HG03571 (cell line): ENCODE measurements around the gene MAPK8.

ENCODE experiments used
- ATAC-seq: cut with Tn5 transposase; IDR thresholded peaks from one replicate; pipeline ENCODE4 v1.9.1; 2021; ENCODE audit not compliant: unreplicated experiment

The MAPK8 gene

DNA sequence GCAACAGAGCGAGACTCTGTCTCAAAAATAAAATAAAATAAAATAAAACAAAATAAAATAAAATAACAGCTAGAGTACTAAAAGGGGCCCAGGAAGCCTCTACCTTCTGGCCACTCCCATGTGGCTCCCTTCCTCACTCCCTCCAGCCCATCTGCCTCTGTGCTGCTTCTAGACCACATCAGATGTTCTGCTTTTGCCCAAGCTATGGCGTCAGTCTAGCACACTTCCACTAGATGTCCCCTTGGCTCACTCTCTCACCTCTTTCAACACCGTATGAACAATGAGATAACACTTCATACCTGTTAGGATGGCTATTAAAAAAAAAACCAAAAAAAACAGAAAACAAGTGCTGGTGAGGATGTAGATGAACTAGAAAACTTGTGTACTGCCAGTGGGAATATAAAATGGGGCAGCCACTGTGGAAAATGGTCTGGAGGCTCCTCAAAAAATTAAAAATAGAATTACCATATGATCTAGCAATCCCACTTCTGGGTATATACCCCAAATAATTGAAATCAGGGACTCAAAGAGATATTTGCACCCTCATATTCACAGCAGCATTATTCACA is 166.1 kb downstream of the MAPK8 start:
- ATAC-seq = no peak

GRCh38 chr10:48473704-48474103 is 167.2 kb downstream of the MAPK8 start:
- ATAC-seq = no peak

DNA sequence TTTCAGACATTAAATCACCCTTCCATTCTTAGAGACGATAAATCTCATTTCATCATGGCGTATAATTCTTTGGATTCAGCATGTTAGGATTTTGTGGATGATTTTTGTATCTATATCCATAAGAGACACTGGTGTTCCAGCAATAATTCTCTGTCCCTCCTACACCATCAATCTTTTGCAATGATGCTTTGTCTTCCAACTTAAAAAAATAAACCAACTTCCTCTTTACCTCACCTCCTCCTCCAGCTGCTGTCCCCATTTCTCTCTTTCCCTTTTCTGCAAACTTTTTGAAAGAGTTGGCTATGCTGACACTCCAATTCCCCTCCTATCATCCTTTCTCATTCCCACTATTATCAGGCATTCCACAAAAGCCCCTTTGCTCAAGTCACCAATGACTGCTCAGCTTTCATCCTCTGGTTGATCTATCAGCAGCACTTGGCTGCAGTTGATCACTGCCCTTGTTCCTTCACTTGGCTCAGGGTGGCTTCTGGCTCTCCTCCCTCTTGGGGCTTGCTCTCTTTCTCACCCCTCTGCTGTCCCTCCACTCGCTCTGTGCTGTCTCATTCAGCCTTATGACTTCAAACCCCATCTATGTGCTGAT is 168.4 kb downstream of the MAPK8 start:
- ATAC-seq = no peak

DNA sequence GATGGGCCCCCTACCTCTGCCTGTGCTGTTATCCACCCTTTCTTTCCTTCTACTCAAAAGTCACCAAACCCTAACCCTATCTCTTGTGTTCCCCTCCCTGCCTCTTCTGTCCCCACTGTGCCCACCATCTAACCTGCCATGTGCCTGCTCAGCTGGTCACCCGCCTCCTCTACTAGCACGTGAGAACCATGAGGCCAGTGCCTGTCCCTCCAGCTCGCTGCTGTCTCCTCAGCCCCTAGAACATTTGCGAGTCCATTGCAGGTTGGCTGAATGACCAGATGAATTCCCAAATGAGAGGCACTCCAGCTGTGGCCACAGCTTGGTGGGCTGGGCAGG is 169.4 kb downstream of the MAPK8 start:
- no peak for ATAC-seq

- ATAC-seq = no peak
Observed at GRCh38 chr10:48476279-48476982, 170.0 kb downstream of the MAPK8 start.

- ATAC-seq = no peak
Observed at GRCh38 chr10:48477141-48477540, 170.7 kb downstream of the MAPK8 start.

DNA sequence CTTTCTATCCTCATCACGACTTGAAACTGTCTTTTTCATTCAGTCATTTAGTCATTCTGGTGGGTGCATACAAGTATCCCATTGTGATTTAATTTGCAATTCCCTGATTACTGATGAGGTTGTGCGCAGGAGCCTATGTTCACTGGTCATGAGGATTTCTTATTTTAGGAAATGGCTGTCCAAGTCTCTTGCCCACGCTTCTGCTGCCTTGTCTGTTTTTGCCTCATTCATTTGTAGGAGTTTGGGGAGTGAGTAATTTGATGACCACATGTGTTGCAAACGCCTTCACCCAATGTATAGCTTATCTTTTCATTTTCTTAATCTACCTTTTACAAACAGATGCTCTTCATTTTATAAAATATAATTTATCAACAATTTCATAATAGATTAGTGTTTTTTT is 171.1 kb downstream of the MAPK8 start:
- ATAC-seq = no peak

DNA sequence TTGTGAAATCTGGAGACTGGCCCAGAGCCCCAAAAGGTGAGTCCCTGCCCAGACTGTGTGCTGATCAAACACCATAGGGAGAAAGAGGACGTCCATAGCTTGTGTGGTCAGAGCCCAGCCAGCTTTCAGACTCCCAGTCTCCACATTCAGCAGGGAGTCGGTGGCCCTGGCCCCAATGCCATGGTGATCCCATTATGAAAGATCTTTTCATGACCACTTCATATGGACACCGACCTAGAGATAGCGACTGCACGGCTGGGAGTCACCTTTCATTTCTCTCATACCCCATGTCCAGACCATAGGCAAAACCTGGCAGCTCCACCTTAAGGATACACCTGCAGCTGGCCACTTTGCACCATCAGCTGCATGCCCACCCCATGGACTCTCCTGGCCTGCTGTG is 172.0 kb downstream of the MAPK8 start:
- ATAC-seq = no peak

DNA sequence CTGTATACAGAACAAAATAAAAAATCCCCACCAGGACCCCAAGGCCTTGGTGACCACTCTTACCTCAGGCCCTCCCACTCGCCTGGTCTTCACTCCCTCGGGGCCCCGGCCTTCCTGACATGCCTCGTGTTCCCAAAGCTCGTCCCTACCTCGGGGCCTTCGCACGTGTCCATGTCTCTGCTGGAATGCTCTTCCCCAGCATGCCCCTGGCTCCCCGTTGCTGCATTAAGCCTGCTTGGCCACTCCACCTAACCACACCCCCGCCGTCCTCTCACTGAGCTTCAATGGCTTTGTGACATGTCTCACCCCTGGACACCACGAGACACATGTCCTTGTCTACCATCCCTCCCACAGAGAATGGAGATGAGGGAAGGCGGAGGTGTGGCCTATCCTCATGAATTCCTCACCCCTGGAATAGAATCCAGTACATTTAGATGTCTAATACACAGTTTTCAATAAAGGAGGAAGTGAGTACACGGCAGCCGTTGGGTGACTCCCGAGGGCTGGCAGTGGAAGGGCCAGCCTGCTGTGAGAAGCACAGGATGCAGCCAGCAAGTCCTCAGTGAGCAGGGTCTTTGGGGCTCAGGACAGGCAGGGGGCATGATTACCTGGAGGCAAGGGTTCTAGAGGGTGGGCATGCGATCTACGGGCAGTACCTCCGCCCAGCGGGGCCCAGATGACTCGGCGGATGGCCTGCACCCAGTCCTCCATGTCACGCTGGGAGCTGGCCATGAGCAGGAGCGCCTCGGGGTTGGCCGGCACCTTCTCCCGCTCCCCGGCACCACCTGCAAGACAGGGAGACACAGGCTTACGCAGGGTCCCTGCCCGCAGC is 172.7 kb downstream of the MAPK8 start:
- no peak for ATAC-seq

- no peak for ATAC-seq
Observed at GRCh38 chr10:48480397-48481374, 174.2 kb downstream of the MAPK8 start.

- no peak for ATAC-seq
Observed at GRCh38 chr10:48481385-48481784, 174.9 kb downstream of the MAPK8 start.

GRCh38 chr10:48482207-48482606 is 175.7 kb downstream of the MAPK8 start:
- ATAC-seq = no peak

DNA sequence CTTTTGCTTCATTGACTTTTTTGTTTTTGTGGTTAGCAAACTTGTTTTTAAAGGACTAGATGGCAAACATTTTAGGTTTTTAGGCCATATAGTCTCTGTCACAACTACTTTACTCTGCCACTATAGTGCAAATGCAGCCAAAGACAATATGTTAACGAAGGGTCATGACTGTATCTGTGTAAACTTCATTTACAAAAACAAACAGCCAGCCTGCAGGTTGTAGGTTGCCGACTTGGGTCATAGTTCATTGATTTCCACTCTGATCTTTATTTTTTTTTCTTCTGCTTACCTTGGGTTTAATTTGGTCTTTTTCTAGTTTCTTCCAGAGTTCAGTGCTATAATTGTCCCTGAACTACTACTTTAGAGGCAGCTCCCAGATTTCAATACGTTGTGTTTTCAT is 178.4 kb downstream of the MAPK8 start:
- no peak for ATAC-seq

- no peak for ATAC-seq
Observed at GRCh38 chr10:48485711-48486110, 179.2 kb downstream of the MAPK8 start.

- ATAC-seq = no peak
Observed at GRCh38 chr10:48487244-48487643, 180.8 kb downstream of the MAPK8 start.
